Fibroblast of pulmonary artery (primary cell): Measurements from ENCODE around the gene VIL1.
A peak's percentile ranks its signal among the peaks of the same experiment; 100 is the strongest.

Experiments used
- DNase-seq: peaks from one replicate; pipeline ENCODE4 v3.0.0-alpha.2; 2010; ENCODE audit warnings: low read depth
- H3K4me3 ChIP-seq: replicated peaks from 2 replicates; pipeline ENCODE4 v1.5.1; 2011; ENCODE audit warnings: low read depth, mild to moderate bottlenecking, control low read depth, low read length, moderate library complexity
- CTCF ChIP-seq: IDR thresholded peaks from 2 replicates; pipeline ENCODE4 v1.5.1; 2011; ENCODE audit warnings: mild to moderate bottlenecking, control low read depth, low read length, inconsistent platforms; ENCODE audit errors: missing control alignments

VIL1 gene

GRCh38 chr2:218437969-218438368 is 19.0 kb downstream of the VIL1 start:
- no peak for DNase-seq
- TF ChIP-seq CTCF = no peak
- no peak overlapping the region for H3K4me3 ChIP-seq

- H3K4me3 ChIP-seq = no peak overlapping the region
- no peak for TF ChIP-seq CTCF
- no peak for DNase-seq
These were observed 19.7 kb downstream of the VIL1 start for GRCh38 chr2:218438596-218438995.

GRCh38 chr2:218444692-218445357 is 25.9 kb downstream of the VIL1 start:
- no peak for DNase-seq
- no peak overlapping the region for H3K4me3 ChIP-seq
- no peak for TF ChIP-seq CTCF

GRCh38 chr2:218445602-218446001 is 26.7 kb downstream of the VIL1 start:
- DNase-seq = no peak
- no peak overlapping the region for H3K4me3 ChIP-seq
- no peak for TF ChIP-seq CTCF

GRCh38 chr2:218446547-218446946 is 27.6 kb downstream of the VIL1 start:
- TF ChIP-seq CTCF = no peak
- no peak for DNase-seq
- no peak overlapping the region for H3K4me3 ChIP-seq

GRCh38 chr2:218447072-218447471 is 28.1 kb downstream of the VIL1 start:
- H3K4me3 ChIP-seq = no peak overlapping the region
- no peak for TF ChIP-seq CTCF
- DNase-seq = no peak

GRCh38 chr2:218448934-218449333 is 30.0 kb downstream of the VIL1 start:
- peak; percentile 8 for DNase-seq

More at GRCh38 chr2:218448934-218449333, 30.0 kb downstream of the VIL1 start:
- H3K4me3 ChIP-seq = no peak overlapping the region
- no peak for TF ChIP-seq CTCF
